Left ventricle myocardium inferior (tissue), 1 donor: ENCODE results near the gene PLEKHM3. TPM values are rescaled to one million over a fixed set of nuclear protein-coding genes. Genes with fewer than 3 reads are reported as not detected.

ENCODE experiments used
- DNase-seq: peaks from one replicate; pipeline ENCODE4 v3.0.0-alpha.2; 2020
- H3K27ac ChIP-seq: fragments of 200-600 bp; replicated peaks from 2 replicates; pipeline ENCODE4 v1.8.0; 2021
- H3K27me3 ChIP-seq: fragments of 200-600 bp; 2 replicates; pipeline ENCODE4 v1.8.0; 2021; ENCODE audit warnings: low read depth
- H3K36me3 ChIP-seq: fragments of 200-600 bp; 2 replicates; pipeline ENCODE4 v1.8.0; 2021
- H3K4me1 ChIP-seq: fragments of 200-600 bp; 2 replicates; pipeline ENCODE4 v1.8.0; 2021
- H3K4me3 ChIP-seq: fragments of 200-600 bp; 2 replicates; pipeline ENCODE4 v1.8.0; 2021; ENCODE audit warnings: mild to moderate bottlenecking, moderate library complexity
- H3K9me3 ChIP-seq: fragments of 200-600 bp; replicated peaks from 2 replicates; pipeline ENCODE4 v1.8.0; 2021
- intact Hi-C: fragments of 100-400 bp; cut with micrococcal nuclease; formaldehyde crosslinking; loops from one replicate; pipeline ENCODE4 v1.11.0; 2022
- total RNA-seq: library from RNA; stranded (reverse); fragmentation: NEBNext Ultra II Directional; extraction: Animal tissue kit (Norgen Biotek cat#: 25700); gene quantifications from one replicate; pipeline ENCODE4 v1.2.1, GENCODE V29; 2021
- TF ChIP-seq, protein P1 (sequence below): fragments of 200-600 bp; IDR thresholded peaks from 2 replicates; pipeline ENCODE4 v1.8.0; 2021; ENCODE audit warnings: antibody characterized with exemption, mild to moderate bottlenecking, borderline replicate concordance
- donor health status: DM: no; HTN: yes; CAD: no; lungs with severe emphysema.

Gene PLEKHM3
- total RNA-seq, 1 donor from 2014 or later: 12.9 TPM

DNA sequence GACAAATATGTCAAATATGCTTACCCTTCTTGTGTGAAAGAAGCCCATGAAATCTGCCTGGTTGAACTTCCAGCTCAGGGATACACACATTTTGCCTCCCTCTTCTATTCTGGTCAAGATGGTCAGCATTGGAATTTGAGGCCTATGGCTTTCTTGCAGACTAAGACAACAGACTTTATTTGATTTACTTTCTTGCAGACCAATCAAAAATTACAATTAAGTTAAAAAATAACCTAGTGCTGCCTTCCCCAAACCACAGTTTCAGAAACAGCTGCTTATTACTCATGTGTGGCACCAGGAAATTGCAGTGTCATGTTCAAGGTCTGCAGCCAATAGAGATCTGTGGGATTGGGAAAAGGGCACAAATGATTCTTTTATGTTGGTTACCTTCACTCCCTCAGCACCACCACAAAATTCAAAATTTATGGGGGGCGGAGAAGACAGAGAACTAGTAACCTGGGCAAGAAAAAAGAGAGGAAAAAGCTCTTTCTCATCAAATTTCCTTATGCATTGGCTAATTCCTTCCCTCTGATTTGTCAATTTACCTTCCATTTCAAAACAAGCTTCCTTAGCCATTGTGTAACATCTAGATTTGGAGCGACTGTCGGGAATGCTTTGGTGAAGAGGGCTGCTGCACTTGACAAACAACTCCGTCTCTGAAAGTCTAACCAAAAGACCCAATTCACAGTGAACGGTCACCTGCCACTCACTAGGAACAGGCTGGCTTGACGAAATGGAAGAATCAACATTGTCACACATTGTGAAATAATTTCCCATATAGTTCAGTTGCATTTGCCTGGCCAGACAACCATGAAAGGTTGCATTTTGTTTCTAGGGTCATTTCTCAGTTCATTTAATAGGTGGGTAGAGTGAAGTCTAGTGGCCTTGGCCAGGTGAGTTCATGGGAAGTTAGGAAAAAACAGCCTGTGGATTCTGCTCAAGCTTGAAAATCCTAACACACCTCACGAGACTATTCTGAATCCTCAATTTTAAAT is 155.2 kb downstream of the PLEKHM3 start:
- TF ChIP-seq, protein P1, sequence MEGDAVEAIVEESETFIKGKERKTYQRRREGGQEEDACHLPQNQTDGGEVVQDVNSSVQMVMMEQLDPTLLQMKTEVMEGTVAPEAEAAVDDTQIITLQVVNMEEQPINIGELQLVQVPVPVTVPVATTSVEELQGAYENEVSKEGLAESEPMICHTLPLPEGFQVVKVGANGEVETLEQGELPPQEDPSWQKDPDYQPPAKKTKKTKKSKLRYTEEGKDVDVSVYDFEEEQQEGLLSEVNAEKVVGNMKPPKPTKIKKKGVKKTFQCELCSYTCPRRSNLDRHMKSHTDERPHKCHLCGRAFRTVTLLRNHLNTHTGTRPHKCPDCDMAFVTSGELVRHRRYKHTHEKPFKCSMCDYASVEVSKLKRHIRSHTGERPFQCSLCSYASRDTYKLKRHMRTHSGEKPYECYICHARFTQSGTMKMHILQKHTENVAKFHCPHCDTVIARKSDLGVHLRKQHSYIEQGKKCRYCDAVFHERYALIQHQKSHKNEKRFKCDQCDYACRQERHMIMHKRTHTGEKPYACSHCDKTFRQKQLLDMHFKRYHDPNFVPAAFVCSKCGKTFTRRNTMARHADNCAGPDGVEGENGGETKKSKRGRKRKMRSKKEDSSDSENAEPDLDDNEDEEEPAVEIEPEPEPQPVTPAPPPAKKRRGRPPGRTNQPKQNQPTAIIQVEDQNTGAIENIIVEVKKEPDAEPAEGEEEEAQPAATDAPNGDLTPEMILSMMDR: no peak
- no peaks in the 10 kb centered on the region for H3K36me3 ChIP-seq
- H3K4me3 ChIP-seq: no peak overlapping the region
- H3K9me3 ChIP-seq: no peaks in the 10 kb centered on the region
- no peaks in the 10 kb centered on the region for H3K4me1 ChIP-seq
- no peak for DNase-seq
- no peaks in the 10 kb centered on the region for H3K27me3 ChIP-seq
- intact Hi-C loops: no loop called here
- no peak overlapping the region for H3K27ac ChIP-seq

DNA sequence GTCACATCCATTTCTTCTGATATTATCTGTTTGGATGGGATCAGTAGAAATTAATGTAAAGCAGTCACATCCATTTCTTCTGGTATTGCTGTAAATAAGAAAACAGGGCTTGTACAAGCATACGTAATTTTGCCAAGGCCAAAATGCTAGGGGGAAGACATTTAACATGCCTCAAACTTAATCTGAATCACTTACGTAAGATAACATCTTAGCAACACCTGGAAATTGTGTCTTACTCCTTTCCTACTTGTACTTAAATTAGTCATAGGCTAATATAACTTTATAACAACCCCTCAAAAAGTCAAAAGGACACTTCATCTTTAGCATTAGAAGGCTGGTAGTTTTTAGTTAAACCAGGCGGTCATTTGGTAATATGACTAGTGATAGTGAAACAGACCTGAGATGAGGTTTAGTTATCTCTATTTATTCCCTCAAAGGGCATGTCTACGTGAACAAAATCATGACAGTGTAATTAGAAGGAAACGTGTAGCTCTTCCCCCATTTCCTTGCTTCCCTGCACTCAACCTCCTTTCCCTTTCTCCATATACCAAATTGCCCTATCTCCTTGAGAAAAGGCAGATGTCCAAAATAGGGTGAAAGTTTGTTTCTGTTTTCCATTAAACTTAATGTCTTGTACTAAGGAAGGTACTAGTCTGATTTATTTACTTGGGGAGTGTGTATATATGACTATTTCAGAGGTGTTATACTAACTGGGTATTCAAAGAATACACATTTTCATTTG is 156.3 kb downstream of the PLEKHM3 start:
- no peak overlapping the region for H3K4me3 ChIP-seq
- no peak for DNase-seq
- H3K4me1 ChIP-seq: no peaks in the 10 kb centered on the region
- H3K27me3 ChIP-seq: no peaks in the 10 kb centered on the region
- intact Hi-C loops: no loop called here
- no peaks in the 10 kb centered on the region for H3K9me3 ChIP-seq
- TF ChIP-seq, protein P1: no peak
- H3K27ac ChIP-seq: no peak overlapping the region
- H3K36me3 ChIP-seq: no peaks in the 10 kb centered on the region

DNA sequence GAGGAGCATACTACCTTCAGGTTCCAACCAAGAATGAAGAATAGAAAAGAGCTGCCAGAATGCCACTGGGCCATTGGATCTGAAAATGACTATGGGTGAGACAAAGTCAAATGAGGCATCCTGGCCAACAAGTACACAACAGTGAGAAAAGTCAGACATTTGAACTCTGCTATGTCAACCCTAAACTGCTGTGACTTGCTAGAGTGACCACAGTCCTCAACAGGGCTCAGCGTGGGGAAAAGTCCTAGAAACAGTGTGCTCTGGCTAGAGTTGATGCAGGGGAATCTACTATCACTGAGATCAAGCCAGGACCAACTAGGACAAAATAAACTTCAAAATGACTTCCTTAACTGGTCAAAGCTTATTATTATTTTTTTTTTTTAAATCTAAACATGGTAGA is 157.4 kb downstream of the PLEKHM3 start:
- Histone ChIP-seq H3K36me3 (no peaks in the 10 kb centered on the region), H3K27ac (no peak overlapping the region), H3K4me3 (no peak overlapping the region), H3K4me1 (no peaks in the 10 kb centered on the region), H3K9me3 (no peaks in the 10 kb centered on the region), H3K27me3 (no peaks in the 10 kb centered on the region)
- TF ChIP-seq, protein P1: no peak
- DNase-seq: no peak
- intact Hi-C loops: no loop called here

DNA sequence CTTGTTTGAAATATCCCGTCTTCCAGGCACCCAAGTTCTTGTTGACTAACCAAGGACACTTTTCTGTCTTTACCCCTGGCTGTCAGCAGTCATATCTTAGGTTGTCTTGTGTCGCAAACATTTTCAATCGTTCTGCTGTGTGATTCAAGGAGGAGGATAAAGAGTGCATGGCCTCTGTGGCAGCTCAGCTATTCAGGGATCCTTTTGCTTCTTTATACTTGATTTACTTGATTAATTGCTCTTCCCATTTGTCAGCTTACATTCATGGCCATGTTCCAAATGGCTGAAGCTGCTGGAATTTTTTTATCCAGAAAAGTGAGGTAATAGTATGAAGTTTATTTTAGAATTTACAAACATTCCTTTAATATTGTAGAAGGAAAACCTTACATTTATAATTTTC is 158.3 kb downstream of the PLEKHM3 start:
- TF ChIP-seq, protein P1: no peak
- H3K4me3 ChIP-seq: no peak overlapping the region
- H3K4me1 ChIP-seq: no peaks in the 10 kb centered on the region
- intact Hi-C loops: no loop called here
- H3K36me3 ChIP-seq: no peaks in the 10 kb centered on the region
- no peaks in the 10 kb centered on the region for H3K27me3 ChIP-seq
- DNase-seq: no peak
- no peaks in the 10 kb centered on the region for H3K9me3 ChIP-seq
- H3K27ac ChIP-seq: no peak overlapping the region

DNA sequence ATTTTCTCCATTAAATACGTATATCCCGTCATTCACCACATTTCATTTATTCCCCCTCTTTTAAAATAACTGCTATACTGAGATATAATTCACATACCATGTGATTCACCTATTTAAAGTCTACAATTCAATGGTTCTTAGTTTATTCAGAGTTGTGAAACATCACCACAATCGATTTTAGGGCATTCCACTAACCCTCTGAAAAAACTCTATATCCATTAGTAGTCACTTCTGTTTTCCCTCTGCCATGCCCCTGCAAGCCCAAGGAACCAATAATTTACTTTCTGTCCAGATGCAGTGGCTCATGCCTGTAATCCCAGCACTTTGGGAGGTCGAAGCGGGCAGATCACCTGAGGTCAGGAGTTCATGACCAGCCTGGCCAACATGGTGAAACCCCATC is 160.1 kb downstream of the PLEKHM3 start:
- H3K4me3 ChIP-seq: no peak overlapping the region
- intact Hi-C loops: no loop called here
- peaks cover 14% of the 10 kb centered on the region for H3K4me1 ChIP-seq
- TF ChIP-seq, protein P1: no peak
- no peak overlapping the region for H3K27ac ChIP-seq
- no peaks in the 10 kb centered on the region for H3K9me3 ChIP-seq
- no peaks in the 10 kb centered on the region for H3K27me3 ChIP-seq
- no peaks in the 10 kb centered on the region for H3K36me3 ChIP-seq
- no peak for DNase-seq
